ENCODE data around the gene ANKMY2. TPM values are rescaled to one million over a fixed set of nuclear protein-coding genes. Genes with fewer than 3 reads are reported as not detected.
"Not testable (repeated sequence)": the region's sequence is repeated elsewhere in the genome, so short reads cannot be mapped to it uniquely, and the experiment has no call there.

Gene ANKMY2
- total and polyA plus RNA-seq, 7 donors = 11.9 to 21.1 (median 16.4) TPM

DNA sequence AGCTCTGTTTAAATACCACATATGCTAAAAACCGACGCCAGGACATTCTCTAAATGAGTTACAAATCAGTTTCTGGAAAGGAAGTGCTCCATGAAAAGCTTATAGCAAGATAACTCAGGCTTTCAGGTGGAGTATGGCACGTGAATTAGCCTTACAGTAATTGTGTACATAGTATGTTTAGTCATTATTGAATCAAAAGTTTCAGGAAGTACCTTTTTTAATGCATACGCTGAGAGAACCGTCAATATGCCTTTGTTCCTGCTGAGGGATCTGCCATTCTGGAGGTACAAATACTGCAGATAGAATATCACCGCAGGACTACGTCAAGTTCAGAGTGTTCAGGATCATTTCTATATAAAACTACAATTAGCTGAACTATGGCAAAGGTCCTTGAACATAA lies 45.7 kb downstream of the ANKMY2 start:
- intact Hi-C loops (cut with DNase I) = loop anchor here (10.0 kb wide), 1 partner anchor 315 kb away; no protein-coding TSS in a partner anchor
- DNase-seq = no peak
- Histone ChIP-seq H3K27ac (no peak overlapping the region), H3K9me3 (no peaks in the 10 kb centered on the region), H3K27me3 (no peaks in the 10 kb centered on the region), H3K36me3 (peaks cover 0 to 57% (median 15%) of the 10 kb centered on the region in 4 donors), H3K4me3 (no peak overlapping the region), H3K4me1 (no peaks in the 10 kb centered on the region)
- WGBS, 2 donors = 22 to 69% methylated on average over 7 of the region's 7 CpGs
- TF ChIP-seq, protein P1, sequence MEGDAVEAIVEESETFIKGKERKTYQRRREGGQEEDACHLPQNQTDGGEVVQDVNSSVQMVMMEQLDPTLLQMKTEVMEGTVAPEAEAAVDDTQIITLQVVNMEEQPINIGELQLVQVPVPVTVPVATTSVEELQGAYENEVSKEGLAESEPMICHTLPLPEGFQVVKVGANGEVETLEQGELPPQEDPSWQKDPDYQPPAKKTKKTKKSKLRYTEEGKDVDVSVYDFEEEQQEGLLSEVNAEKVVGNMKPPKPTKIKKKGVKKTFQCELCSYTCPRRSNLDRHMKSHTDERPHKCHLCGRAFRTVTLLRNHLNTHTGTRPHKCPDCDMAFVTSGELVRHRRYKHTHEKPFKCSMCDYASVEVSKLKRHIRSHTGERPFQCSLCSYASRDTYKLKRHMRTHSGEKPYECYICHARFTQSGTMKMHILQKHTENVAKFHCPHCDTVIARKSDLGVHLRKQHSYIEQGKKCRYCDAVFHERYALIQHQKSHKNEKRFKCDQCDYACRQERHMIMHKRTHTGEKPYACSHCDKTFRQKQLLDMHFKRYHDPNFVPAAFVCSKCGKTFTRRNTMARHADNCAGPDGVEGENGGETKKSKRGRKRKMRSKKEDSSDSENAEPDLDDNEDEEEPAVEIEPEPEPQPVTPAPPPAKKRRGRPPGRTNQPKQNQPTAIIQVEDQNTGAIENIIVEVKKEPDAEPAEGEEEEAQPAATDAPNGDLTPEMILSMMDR (IDR thresholded peaks at IDR 0.05) = no peak
- no peak for TF ChIP-seq POLR2AphosphoS5 (IDR thresholded peaks at IDR 0.05)
- TF ChIP-seq EP300 (IDR thresholded peaks at IDR 0.05) = no peak
- no peak for TF ChIP-seq POLR2A (IDR thresholded peaks at IDR 0.05)

DNA sequence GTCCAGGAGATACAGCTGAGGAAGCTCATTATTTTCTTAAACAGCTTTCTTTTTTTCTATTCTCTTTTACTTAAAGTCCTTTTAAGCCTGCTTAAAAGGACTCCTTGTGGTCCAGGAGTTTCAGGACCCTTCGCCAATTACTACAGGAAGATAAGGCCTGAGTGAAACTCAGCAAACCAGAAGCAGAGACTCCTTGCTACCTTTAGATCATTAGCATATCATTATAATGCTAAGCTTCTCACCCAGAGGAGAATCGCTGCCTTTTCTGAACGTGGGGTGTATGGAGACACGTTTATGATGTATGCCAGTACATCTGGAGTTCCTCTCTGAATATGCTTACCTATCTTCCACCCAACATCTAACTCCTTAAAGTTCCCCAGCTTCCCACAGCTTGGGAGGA lies 47.5 kb downstream of the ANKMY2 start:
- DNase-seq = no peak
- WGBS, 2 donors = 77 to 93% methylated on average over 4 of the region's 4 CpGs
- intact Hi-C loops (cut with DNase I) = no loop called here
- H3K36me3 ChIP-seq = peaks cover 0 to 39% (median 13%) of the 10 kb centered on the region in 4 donors
- no peak overlapping the region for H3K27ac ChIP-seq
- no peaks in the 10 kb centered on the region for H3K4me1 ChIP-seq
- H3K4me3 ChIP-seq = no peak overlapping the region
- no peaks in the 10 kb centered on the region for H3K9me3 ChIP-seq
- TF ChIP-seq EP300 (IDR thresholded peaks at IDR 0.05) (no peak), POLR2A (IDR thresholded peaks at IDR 0.05) (no peak), POLR2AphosphoS5 (IDR thresholded peaks at IDR 0.05) (no peak)
- TF ChIP-seq, protein P1 (IDR thresholded peaks at IDR 0.05) = no peak
- no peaks in the 10 kb centered on the region for H3K27me3 ChIP-seq

DNA sequence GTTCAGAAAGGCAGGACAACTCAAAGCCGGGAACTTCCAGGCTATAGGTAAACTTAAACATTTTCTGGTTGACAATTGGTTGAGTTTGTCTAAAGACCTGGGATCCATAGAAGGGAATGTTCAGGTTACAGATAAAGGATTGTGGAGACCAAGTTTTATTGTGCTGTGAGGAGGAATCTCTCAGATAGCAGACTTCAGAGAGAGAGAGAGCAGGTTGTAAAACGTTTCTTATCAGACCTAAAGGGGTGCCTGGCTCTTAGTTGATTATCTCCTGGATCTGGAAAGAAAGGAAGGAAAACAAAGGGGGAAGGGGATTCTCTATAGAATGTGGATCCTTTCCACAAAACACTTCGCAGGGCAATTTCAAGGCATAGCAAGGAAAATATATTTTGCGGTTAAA lies 50.0 kb downstream of the ANKMY2 start:
- H3K4me3 ChIP-seq; H3K27ac ChIP-seq; H3K27me3 ChIP-seq; DNase-seq; H3K4me1 ChIP-seq; H3K9me3 ChIP-seq; intact Hi-C loops (cut with DNase I): not testable (repeated sequence)
- WGBS, 2 donors = 68 to 74% methylated on average over 4 of the region's 4 CpGs
- peaks cover 0 to 15% (median 0%) of the 10 kb centered on the region in 4 donors for H3K36me3 ChIP-seq

DNA sequence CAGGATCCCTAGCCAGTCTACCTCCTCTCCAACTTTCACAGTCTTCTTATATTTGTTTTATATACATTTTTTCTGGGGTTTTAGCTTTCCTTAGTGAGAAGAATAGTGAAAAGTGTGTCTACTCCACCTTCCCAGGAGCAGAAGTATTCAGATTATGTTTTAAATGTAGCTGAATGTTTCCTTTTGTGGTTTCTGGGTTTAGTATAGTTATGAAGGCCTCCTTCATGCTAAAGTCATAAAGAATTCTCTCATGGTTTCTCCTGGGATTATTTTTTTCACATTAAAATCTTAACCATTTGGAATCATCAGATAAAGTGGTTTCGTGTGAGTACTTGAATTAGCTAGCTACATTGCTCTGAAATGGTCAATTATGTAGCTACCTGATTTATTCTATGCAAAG lies 50.9 kb downstream of the ANKMY2 start:
- Histone ChIP-seq H3K27ac (no peak overlapping the region), H3K36me3 (peaks cover 0 to 6% (median 0%) of the 10 kb centered on the region in 4 donors), H3K4me3 (no peak overlapping the region), H3K27me3 (no peaks in the 10 kb centered on the region), H3K9me3 (no peaks in the 10 kb centered on the region), H3K4me1 (no peaks in the 10 kb centered on the region)
- intact Hi-C loops (cut with DNase I) = no loop called here
- DNase-seq = no peak
- 90 to 93% methylated on average over 1 of the region's 1 CpG for WGBS, 2 donors
- TF ChIP-seq POLR2A (IDR thresholded peaks at IDR 0.05) (no peak), EP300 (IDR thresholded peaks at IDR 0.05) (no peak), POLR2AphosphoS5 (IDR thresholded peaks at IDR 0.05) (no peak)
- TF ChIP-seq, protein P1 (IDR thresholded peaks at IDR 0.05) = no peak

DNA sequence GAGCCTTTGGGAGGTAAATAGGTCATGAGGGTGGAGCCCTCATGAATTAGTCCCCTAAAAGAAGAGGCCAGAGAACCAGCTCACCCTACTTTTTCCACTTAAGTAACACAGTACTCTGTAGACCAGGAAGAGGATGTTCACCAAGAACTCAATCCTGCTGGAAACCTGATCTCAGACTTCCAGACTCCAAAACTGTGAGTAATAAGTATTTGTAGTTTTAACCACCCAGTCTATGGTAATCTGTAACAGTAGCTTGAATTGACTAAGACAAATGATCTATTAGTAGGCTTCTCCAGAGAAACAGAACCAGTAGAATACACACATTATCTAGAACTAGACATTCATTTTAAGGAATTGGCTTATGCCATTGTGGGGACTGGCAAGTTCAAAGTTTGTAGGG lies 51.5 kb downstream of the ANKMY2 start:
- Histone ChIP-seq H3K27ac (no peak overlapping the region), H3K9me3 (no peaks in the 10 kb centered on the region), H3K36me3 (peaks cover 0 to 1% (median 0%) of the 10 kb centered on the region in 4 donors), H3K4me1 (no peaks in the 10 kb centered on the region), H3K27me3 (no peaks in the 10 kb centered on the region), H3K4me3 (no peak overlapping the region)
- intact Hi-C loops (cut with DNase I) = no loop called here
- TF ChIP-seq POLR2AphosphoS5 (IDR thresholded peaks at IDR 0.05) (no peak), POLR2A (IDR thresholded peaks at IDR 0.05) (no peak), EP300 (IDR thresholded peaks at IDR 0.05) (no peak)
- TF ChIP-seq, protein P1 (IDR thresholded peaks at IDR 0.05) = no peak
- no peak for DNase-seq

Measured in sigmoid colon (tissue), 7 donors.